ENCODE results near the gene RARA.
A peak's percentile ranks its signal among the peaks of the same experiment; 100 is the strongest.
"Not testable (repeated sequence)": the region's sequence is repeated elsewhere in the genome, so short reads cannot be mapped to it uniquely, and the experiment has no call there.

Gene RARA

DNA sequence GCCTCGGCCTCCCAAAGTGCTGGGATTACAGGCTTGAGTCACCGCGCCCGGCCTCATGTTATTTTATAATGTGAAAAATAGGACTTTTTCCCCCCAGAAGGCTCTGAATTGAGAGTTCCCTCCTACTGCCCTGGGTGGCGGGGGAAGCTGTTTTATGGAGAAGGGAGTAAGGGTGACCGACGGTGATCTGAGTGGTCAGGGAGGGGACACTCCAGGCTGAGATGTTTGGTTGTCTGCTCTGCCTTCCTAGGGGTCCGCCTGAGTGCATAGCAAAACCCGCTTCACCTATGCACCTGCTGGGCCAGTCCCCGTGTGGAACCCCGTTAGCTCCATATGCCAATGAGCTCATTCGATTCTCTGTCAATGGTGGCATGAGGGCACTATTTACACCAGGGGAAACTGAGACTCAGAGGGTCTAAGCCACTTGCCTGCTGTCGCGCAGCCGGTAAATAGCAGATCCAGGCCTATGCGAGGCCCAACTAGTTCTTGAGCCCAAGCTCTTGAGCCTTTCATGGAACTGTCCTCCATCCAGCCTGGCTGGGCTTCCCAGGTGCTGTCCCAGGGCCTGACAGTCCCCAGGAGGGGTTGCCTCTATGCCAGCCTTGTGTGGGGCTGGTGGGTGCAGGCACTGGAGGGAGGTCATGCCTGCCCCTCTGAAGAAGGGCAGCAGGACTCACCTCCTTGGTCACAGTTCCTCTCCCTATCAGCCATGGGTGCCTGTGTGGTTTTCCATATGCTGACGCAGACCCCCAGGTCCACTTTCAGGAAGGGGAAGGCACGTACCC lies 57.3 kb downstream of the RARA start:
- no peaks in the 10 kb centered on the region for H3K9me3 ChIP-seq
- DNase-seq, result no peak
- H3K27me3 ChIP-seq, result peaks cover 0 to 15% of the 10 kb centered on the region in 2 donors
- TF ChIP-seq, protein P1, sequence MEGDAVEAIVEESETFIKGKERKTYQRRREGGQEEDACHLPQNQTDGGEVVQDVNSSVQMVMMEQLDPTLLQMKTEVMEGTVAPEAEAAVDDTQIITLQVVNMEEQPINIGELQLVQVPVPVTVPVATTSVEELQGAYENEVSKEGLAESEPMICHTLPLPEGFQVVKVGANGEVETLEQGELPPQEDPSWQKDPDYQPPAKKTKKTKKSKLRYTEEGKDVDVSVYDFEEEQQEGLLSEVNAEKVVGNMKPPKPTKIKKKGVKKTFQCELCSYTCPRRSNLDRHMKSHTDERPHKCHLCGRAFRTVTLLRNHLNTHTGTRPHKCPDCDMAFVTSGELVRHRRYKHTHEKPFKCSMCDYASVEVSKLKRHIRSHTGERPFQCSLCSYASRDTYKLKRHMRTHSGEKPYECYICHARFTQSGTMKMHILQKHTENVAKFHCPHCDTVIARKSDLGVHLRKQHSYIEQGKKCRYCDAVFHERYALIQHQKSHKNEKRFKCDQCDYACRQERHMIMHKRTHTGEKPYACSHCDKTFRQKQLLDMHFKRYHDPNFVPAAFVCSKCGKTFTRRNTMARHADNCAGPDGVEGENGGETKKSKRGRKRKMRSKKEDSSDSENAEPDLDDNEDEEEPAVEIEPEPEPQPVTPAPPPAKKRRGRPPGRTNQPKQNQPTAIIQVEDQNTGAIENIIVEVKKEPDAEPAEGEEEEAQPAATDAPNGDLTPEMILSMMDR (IDR thresholded peaks at IDR 0.05), result no peak
- H3K4me3 ChIP-seq, result no peak overlapping the region
- H3K36me3 ChIP-seq, result no peaks in the 10 kb centered on the region
- no peak overlapping the region for H3K27ac ChIP-seq
- intact Hi-C loops (cut with DNase I; ENCODE audit: low total_unique reads), result no loop called here
- H3K4me1 ChIP-seq, result peaks cover 0 to 18% (median 12%) of the 10 kb centered on the region in 4 donors

DNA sequence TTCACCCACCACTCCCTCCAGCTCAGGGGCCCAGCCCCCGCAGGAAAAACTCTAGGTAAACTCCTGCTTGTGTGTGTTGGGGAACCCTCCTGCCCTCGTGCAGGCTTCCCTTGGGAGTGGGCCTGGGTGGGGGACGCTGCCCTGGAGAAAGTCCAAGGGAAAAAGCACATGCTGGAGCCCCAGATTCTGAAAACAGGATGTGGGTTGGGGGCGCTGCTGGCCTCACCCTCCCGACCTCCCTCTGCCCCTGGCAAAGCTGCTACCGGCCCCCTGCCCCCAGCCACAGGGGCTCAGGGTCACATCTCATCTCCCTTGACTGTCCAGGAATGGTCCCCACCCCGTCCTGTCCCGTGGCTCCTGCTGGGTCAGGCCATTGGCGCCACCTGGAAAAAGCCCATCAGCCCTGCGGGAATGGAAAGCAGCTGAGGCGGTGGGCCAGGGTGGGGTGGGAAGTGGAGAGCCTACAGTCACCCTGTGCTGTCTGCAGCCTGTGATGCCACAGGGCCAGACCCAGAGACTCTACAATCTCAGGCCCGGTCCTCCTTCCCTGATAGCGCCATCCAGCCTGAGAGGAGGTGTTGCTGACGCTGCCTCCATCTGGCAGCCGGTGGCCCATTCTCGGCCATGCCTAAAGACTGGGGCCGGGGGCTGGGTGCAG lies 58.0 kb downstream of the RARA start:
- no peaks in the 10 kb centered on the region for H3K36me3 ChIP-seq
- peaks cover 0 to 12% of the 10 kb centered on the region in 2 donors for H3K27me3 ChIP-seq
- TF ChIP-seq, protein P1 (IDR thresholded peaks at IDR 0.05), result no peak
- H3K4me1 ChIP-seq, result peaks cover 0 to 18% (median 12%) of the 10 kb centered on the region in 4 donors
- H3K4me3 ChIP-seq, result no peak overlapping the region
- no peaks in the 10 kb centered on the region for H3K9me3 ChIP-seq
- intact Hi-C loops (cut with DNase I; ENCODE audit: low total_unique reads), result no loop called here
- peak in 1 of 2 donors; percentile 9 for DNase-seq
- H3K27ac ChIP-seq, result no peak overlapping the region

DNA sequence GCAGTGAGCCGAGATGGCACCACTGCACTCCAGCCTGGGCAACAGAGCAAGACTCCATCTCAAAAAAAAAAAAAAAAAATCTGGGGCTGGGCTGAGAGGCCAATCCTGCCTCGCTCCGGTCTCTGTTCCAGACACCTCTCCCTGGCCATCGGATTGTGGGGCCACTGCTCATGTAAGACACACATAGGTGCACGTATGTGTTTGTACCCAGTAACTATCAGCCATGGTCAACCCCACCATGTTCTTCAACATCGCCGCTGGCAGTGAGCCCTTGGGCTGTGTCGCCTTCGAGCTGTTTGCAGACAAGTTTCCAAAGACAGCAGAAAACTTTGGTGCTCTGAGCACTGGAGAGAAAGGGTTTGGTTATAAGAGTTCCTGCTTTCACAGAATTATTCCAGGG lies 58.7 kb downstream of the RARA start:
- H3K4me3 ChIP-seq; H3K36me3 ChIP-seq; intact Hi-C loops (cut with DNase I; ENCODE audit: low total_unique reads); H3K27me3 ChIP-seq; H3K9me3 ChIP-seq; H3K27ac ChIP-seq: not testable (repeated sequence)
- DNase-seq, result peak in 1 of 2 donors; percentile 9
- peaks cover 0 to 13% (median 9%) of the 10 kb centered on the region in 4 donors for H3K4me1 ChIP-seq

DNA sequence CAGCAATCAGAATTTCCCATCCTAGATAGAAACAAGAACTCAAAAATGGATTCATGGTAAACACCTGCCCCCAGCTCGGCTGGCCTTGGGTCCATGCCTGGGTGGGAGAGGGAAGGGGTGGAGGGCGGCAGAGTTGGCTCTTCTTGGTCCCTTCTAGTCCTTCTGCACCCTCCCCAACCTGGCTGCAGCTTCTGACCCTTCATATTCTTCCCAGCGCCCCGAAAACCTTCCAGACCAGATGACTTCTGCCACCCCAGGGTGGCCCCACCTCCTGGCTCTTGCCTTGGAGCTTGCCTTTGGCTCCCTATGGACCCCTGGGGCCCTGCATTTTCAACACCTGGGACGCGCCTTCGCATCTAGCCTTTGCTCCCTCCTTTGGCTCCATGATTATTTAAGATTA lies 60.9 kb downstream of the RARA start:
- intact Hi-C loops (cut with DNase I; ENCODE audit: low total_unique reads), result no loop called here
- no peaks in the 10 kb centered on the region for H3K9me3 ChIP-seq
- peaks cover 0 to 3% of the 10 kb centered on the region in 2 donors for H3K27me3 ChIP-seq
- H3K4me1 ChIP-seq, result no peaks in the 10 kb centered on the region
- no peak overlapping the region for H3K4me3 ChIP-seq
- H3K27ac ChIP-seq, result no peak overlapping the region
- TF ChIP-seq, protein P1 (IDR thresholded peaks at IDR 0.05), result no peak
- H3K36me3 ChIP-seq, result no peaks in the 10 kb centered on the region
- no peak for DNase-seq

DNA sequence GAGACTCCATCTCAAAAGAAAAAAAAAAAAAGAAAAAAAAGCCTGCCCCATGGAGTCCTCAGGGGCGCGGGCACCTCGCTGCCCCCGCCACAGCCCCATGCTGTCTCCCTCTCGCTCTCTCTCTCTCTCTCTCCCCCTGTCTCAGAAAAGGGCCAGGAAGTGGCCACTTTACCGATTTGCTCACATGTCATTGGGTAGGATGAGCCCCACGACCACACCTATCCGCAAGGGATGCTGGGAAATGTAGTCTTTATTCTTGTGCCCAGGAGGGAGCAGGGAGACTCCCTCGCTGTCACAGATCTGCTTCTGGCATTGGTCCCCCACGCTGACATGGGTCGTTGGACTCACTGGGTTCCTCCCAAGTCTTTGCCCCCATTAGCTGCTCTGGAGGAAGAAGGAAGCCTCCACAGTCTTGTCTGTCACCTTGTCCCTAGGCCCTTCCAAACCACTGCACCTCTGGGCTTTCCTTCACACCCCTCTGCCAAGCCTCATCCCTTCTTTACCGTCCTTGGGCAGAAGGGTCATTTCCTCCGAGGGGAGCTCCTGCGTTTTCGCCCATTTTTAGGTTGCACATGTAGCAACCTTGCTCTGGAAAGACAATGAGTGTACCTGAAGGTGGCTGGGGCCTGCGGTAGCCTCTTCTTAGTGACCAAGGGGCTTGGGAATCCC lies 62.4 kb downstream of the RARA start:
- no peak for DNase-seq
- no peak overlapping the region for H3K27ac ChIP-seq
- H3K9me3 ChIP-seq, result no peaks in the 10 kb centered on the region
- peaks cover 0 to 4% of the 10 kb centered on the region in 2 donors for H3K27me3 ChIP-seq
- no peaks in the 10 kb centered on the region for H3K4me1 ChIP-seq
- H3K4me3 ChIP-seq, result no peak overlapping the region
- TF ChIP-seq, protein P1 (IDR thresholded peaks at IDR 0.05), result no peak
- no peaks in the 10 kb centered on the region for H3K36me3 ChIP-seq
- intact Hi-C loops (cut with DNase I; ENCODE audit: low total_unique reads), result no loop called here

DNA sequence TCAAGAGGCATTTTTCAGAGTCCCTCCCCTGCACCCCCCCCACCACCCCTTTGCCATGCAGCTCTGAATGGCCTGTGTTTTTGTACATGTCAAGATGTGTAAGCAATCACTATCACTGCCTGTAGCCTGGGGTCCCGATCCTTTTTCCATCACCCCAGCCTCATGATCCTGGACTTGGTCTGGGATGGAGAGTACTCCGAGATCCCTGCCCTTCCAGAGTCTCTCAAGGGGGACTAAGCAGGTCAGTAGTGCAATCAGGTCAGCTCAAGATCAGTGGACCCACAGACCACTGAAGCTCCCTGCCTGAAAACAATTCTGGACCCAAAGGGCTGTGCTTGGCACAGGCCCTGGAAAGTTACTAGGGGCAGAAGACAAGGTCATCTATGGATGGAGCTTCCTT lies 63.1 kb downstream of the RARA start:
- Histone ChIP-seq H3K9me3 (no peaks in the 10 kb centered on the region), H3K27ac (no peak overlapping the region), H3K27me3 (peaks cover 0 to 4% of the 10 kb centered on the region in 2 donors), H3K4me1 (no peaks in the 10 kb centered on the region), H3K36me3 (no peaks in the 10 kb centered on the region), H3K4me3 (no peak overlapping the region)
- DNase-seq, result no peak
- intact Hi-C loops (cut with DNase I; ENCODE audit: low total_unique reads), result no loop called here
- TF ChIP-seq, protein P1 (IDR thresholded peaks at IDR 0.05), result no peak

DNA sequence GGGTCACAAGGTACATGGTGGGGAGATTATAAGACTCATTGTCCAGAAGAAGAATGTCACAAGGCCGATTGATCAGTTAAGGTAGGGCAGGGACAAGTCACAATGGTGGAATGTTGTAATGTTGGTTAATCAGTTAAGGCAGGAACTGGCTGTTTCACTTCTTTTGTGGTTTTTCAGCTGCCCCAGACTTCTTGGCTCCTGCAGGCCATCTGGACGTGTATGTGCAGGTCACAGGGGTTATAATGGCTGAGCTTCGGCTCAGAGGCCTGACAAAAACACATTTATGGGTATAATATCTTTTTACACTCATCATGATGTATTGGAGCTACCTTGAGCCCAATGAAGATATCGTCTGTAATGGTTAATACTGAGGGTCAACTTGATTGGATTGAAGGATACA lies 63.7 kb downstream of the RARA start:
- intact Hi-C loops (cut with DNase I; ENCODE audit: low total_unique reads); H3K9me3 ChIP-seq; DNase-seq; H3K27me3 ChIP-seq; H3K36me3 ChIP-seq; H3K4me1 ChIP-seq; H3K4me3 ChIP-seq; H3K27ac ChIP-seq: not testable (repeated sequence)

All from tibial artery (tissue), 4 donors.